Upper lobe of right lung (tissue), 1 donor: ENCODE results near the gene THEM4. TPM values are rescaled to one million over a fixed set of nuclear protein-coding genes. Genes with fewer than 3 reads are reported as not detected.
A peak's percentile ranks its signal among the peaks of the same experiment; 100 is the strongest.

Experiments
- ATAC-seq: fragments of 200-7000 bp; cut with Tn5 transposase; one replicate; pipeline ENCODE4 v1.9.1; 2020; ENCODE audit warnings: mild to moderate bottlenecking, moderate library complexity
- DNase-seq: peaks from one replicate; pipeline ENCODE4 v3.0.0-alpha.2; 2020
- H3K27ac ChIP-seq: fragments of 200-600 bp; one replicate; pipeline ENCODE4 v1.8.0; 2022
- H3K27me3 ChIP-seq: fragments of 200-600 bp; one replicate; pipeline ENCODE4 v1.8.0; 2022; ENCODE audit warnings: mild to moderate bottlenecking
- H3K36me3 ChIP-seq: fragments of 200-600 bp; one replicate; pipeline ENCODE4 v1.8.0; 2022
- H3K4me1 ChIP-seq: fragments of 200-600 bp; one replicate; pipeline ENCODE4 v1.8.0; 2022
- H3K4me3 ChIP-seq: fragments of 200-600 bp; one replicate; pipeline ENCODE4 v1.8.0; 2022; ENCODE audit warnings: mild to moderate bottlenecking
- H3K9me3 ChIP-seq: fragments of 200-600 bp; one replicate; pipeline ENCODE4 v1.8.0; 2022
- CTCF ChIP-seq: fragments of 200-600 bp; IDR thresholded peaks from one replicate; pipeline ENCODE4 v1.8.0; 2022; ENCODE audit warnings: antibody characterized with exemption
- intact Hi-C: fragments of 100-400 bp; cut with DNase I; formaldehyde crosslinking; loops from one replicate; pipeline ENCODE4 v1.11.0; 2022
- total RNA-seq: library from RNA; stranded (reverse); fragmentation: NEBNext Ultra II Directional; extraction: Animal tissue kit (Norgen Biotek cat#: 25700); gene quantifications from one replicate; pipeline ENCODE4 v1.2.1, GENCODE V29; 2021
- donor health status: DM: no; HTN: yes; CAD: no; lungs with severe emphysema.

THEM4 gene
- total RNA-seq, 1 donor from 2014 or later, result 14.0 TPM

- TF ChIP-seq CTCF, result no peak
- peaks cover 23% of the 10 kb centered on the region for H3K4me1 ChIP-seq
- intact Hi-C loops, result no loop called here
- H3K27ac ChIP-seq, result peak within 1 kb of the TSS; percentile 63
- no peaks in the 10 kb centered on the region for H3K36me3 ChIP-seq
- no peaks in the 10 kb centered on the region for H3K27me3 ChIP-seq
- ATAC-seq (peak; percentile 84), DNase-seq (peak; percentile 89)
- H3K4me3 ChIP-seq, result peak within 1 kb of the TSS; percentile 54
- no peaks in the 10 kb centered on the region for H3K9me3 ChIP-seq
Observed at GRCh38 chr1:151831605-151832004, 77.7 kb downstream of the THEM4 start, which contains the start of gene RORC. RORC (minus strand) TSS chr1:151831802; CDS start chr1:151831764, 38 bp downstream.

- Histone ChIP-seq H3K27ac (peak overlapping the region; percentile 63), H3K4me3 (peak overlapping the region; percentile 54), H3K27me3 (no peaks in the 10 kb centered on the region), H3K36me3 (no peaks in the 10 kb centered on the region), H3K9me3 (no peaks in the 10 kb centered on the region), H3K4me1 (peaks cover 23% of the 10 kb centered on the region)
- intact Hi-C loops, result no loop called here
- TF ChIP-seq CTCF, result no peak
- ATAC-seq, result no peak
- DNase-seq, result no peak
Observed at GRCh38 chr1:151831256-151831591, 78.1 kb downstream of the THEM4 start.

GRCh38 chr1:151830055-151830454 is 79.3 kb downstream of the THEM4 start:
- Histone ChIP-seq H3K27ac (no peak overlapping the region), H3K9me3 (no peaks in the 10 kb centered on the region), H3K4me3 (no peak overlapping the region), H3K27me3 (no peaks in the 10 kb centered on the region), H3K4me1 (peaks cover 23% of the 10 kb centered on the region), H3K36me3 (peaks cover 5% of the 10 kb centered on the region)
- DNase-seq (no peak), ATAC-seq (no peak)
- intact Hi-C loops, result no loop called here
- TF ChIP-seq CTCF, result no peak

- H3K4me3 ChIP-seq, result no peak overlapping the region
- peaks cover 23% of the 10 kb centered on the region for H3K4me1 ChIP-seq
- no peak overlapping the region for H3K27ac ChIP-seq
- H3K9me3 ChIP-seq, result no peaks in the 10 kb centered on the region
- no peaks in the 10 kb centered on the region for H3K27me3 ChIP-seq
- no peak for DNase-seq
- peaks cover 5% of the 10 kb centered on the region for H3K36me3 ChIP-seq
- intact Hi-C loops, result no loop called here
- no peak for TF ChIP-seq CTCF
- no peak for ATAC-seq
Observed at GRCh38 chr1:151829352-151830046, 79.8 kb downstream of the THEM4 start.

- no peaks in the 10 kb centered on the region for H3K9me3 ChIP-seq
- H3K4me1 ChIP-seq, result peaks cover 23% of the 10 kb centered on the region
- H3K27ac ChIP-seq, result no peak overlapping the region
- intact Hi-C loops, result no loop called here
- H3K36me3 ChIP-seq, result peaks cover 5% of the 10 kb centered on the region
- H3K27me3 ChIP-seq, result no peaks in the 10 kb centered on the region
- DNase-seq (no peak), ATAC-seq (no peak)
- H3K4me3 ChIP-seq, result no peak overlapping the region
- TF ChIP-seq CTCF, result no peak
Observed at GRCh38 chr1:151828921-151829320, 80.4 kb downstream of the THEM4 start.

- Histone ChIP-seq H3K9me3 (no peaks in the 10 kb centered on the region), H3K36me3 (peaks cover 5% of the 10 kb centered on the region), H3K27me3 (no peaks in the 10 kb centered on the region), H3K4me1 (peaks cover 23% of the 10 kb centered on the region), H3K27ac (no peak overlapping the region), H3K4me3 (no peak overlapping the region)
- ATAC-seq (no peak), DNase-seq (no peak)
- intact Hi-C loops, result no loop called here
- no peak for TF ChIP-seq CTCF
Observed at GRCh38 chr1:151827853-151828252, 81.5 kb downstream of the THEM4 start.
